SK-N-SH (cell line): ENCODE results near the gene LIME1. TPM values are rescaled to one million over a fixed set of nuclear protein-coding genes. Genes with fewer than 3 reads are reported as not detected.

Experiments used
- CTCF ChIA-PET: fragments of 300-600, 350-600 bp; formaldehyde crosslinking; extraction: SDS; loops from one replicate; lab custom pipeline; 2021; lab: Yijun Ruan, JAX
- POLR2A ChIA-PET: fragments of 350-600 bp; sonication (Branson Sonifier 250); formaldehyde crosslinking; extraction: SDS; loops from one replicate; lab custom pipeline; 2020; ENCODE audit warnings: antibody characterized with exemption, inconsistent platforms; lab: Yijun Ruan, JAX
- DNase-seq: peaks from one replicate; pipeline ENCODE4 v3.0.0; 2012
- H2AFZ ChIP-seq: fragments of 200-600 bp; sonication (generic); 2 replicates; pipeline ENCODE4 v1.8.1; 2016; ENCODE audit warnings: antibody characterized with exemption, mild to moderate bottlenecking, low read depth
- H3F3A ChIP-seq: fragments of 200-600 bp; sonication (generic); replicated peaks from 2 replicates; pipeline ENCODE3; 2016; ENCODE audit warnings: antibody characterized with exemption, mild to moderate bottlenecking; ENCODE audit not compliant: insufficient read depth
- H3K27ac ChIP-seq, 2 experiments: fragments of 200-500 bp in 1 of 2; fragments of 200-600 bp in 1 of 2; sonication (Bioruptor generic) in 1 of 2; sonication (generic), shearing (Covaris generic) in 1 of 2; 2 replicates each; pipeline versions ENCODE4 v1.5.1 to v1.6.1; 2014 to 2016; ENCODE audit warnings: low read depth in 2 of 2, inconsistent platforms in 1 of 2, low read length in 1 of 2, mild to moderate bottlenecking in 1 of 2, mixed read lengths in 1 of 2
- H3K27me3 ChIP-seq: fragments of 200-600 bp; sonication (generic), shearing (Covaris generic); 2 replicates; pipeline ENCODE4 v1.6.1; 2016; ENCODE audit warnings: mixed run types; ENCODE audit not compliant: insufficient read depth
- H3K36me3 ChIP-seq, 2 experiments: fragments of 200-500 bp in 1 of 2; fragments of 200-600 bp in 1 of 2; sonication (Bioruptor generic) in 1 of 2; sonication (generic) in 1 of 2; replicated peaks in 1 of 2; 2 replicates each; pipeline versions ENCODE3 to v1.5.1; 2014 to 2016; ENCODE audit warnings: low read length in 1 of 2, mild to moderate bottlenecking in 1 of 2; ENCODE audit not compliant: insufficient read depth in 2 of 2, control insufficient read depth in 1 of 2
- H3K4me1 ChIP-seq, 2 experiments: fragments of 200-500 bp in 1 of 2; fragments of 200-600 bp in 1 of 2; sonication (Bioruptor generic) in 1 of 2; sonication (generic), shearing (Covaris generic) in 1 of 2; 2 replicates each; pipeline versions ENCODE4 v1.5.1 to v1.6.1; 2014 to 2016; ENCODE audit warnings: low read depth in 1 of 2, low read length in 1 of 2, mixed run types in 1 of 2; ENCODE audit not compliant: insufficient read depth in 2 of 2, control insufficient read depth in 1 of 2
- H3K4me2 ChIP-seq: fragments of 200-600 bp; sonication (generic), shearing (Covaris generic); 2 replicates; pipeline ENCODE4 v1.6.1; 2017; ENCODE audit warnings: mixed run types
- H3K4me3 ChIP-seq, 2 experiments: fragments of 200-500 bp in 1 of 2; fragments of 200-600 bp in 1 of 2; sonication (Bioruptor generic) in 1 of 2; sonication (generic), shearing (Covaris generic) in 1 of 2; 2 replicates each; pipeline versions ENCODE4 v1.5.1 to v1.8.1; 2014 to 2016; ENCODE audit warnings: low read depth in 2 of 2, inconsistent platforms in 1 of 2, low read length in 1 of 2, mild to moderate bottlenecking in 1 of 2, mixed read lengths in 1 of 2, moderate library complexity in 1 of 2
- H3K79me2 ChIP-seq: fragments of 200-600 bp; sonication (generic); 2 replicates; pipeline ENCODE4 v1.8.1; 2017; ENCODE audit warnings: mild to moderate bottlenecking; ENCODE audit not compliant: insufficient read depth
- H3K9ac ChIP-seq: fragments of 200-600 bp; sonication (generic); 2 replicates; pipeline ENCODE4 v1.6.1; 2017; ENCODE audit warnings: mixed run types
- H3K9me2 ChIP-seq: fragments of 200-600 bp; sonication (generic); 2 replicates; pipeline ENCODE4 v1.6.1; 2017; ENCODE audit warnings: mixed run types
- H3K9me3 ChIP-seq: fragments of 200-600 bp; sonication (generic); 2 replicates; pipeline ENCODE4 v1.6.1; 2017; ENCODE audit warnings: mixed run types, mild to moderate bottlenecking, moderate library complexity
- H4K20me1 ChIP-seq: fragments of 200-600 bp; sonication (generic); 2 replicates; pipeline ENCODE4 v1.6.1; 2017; ENCODE audit warnings: mild to moderate bottlenecking, mixed run types; ENCODE audit not compliant: insufficient read depth
- ELF1 ChIP-seq: IDR thresholded peaks from 2 replicates; pipeline ENCODE4 v1.4.0; 2012
- FOSL2 ChIP-seq: IDR thresholded peaks from 2 replicates; pipeline ENCODE4 v1.4.0; 2012; ENCODE audit warnings: low read depth, mild to moderate bottlenecking, moderate library complexity, borderline replicate concordance
- FOXM1 ChIP-seq: IDR thresholded peaks from 2 replicates; pipeline ENCODE4 v1.4.0; 2012; ENCODE audit warnings: low read depth, mild to moderate bottlenecking
- GABPA ChIP-seq: IDR thresholded peaks from 2 replicates; pipeline ENCODE4 v1.4.0; 2012; ENCODE audit warnings: low read depth, mild to moderate bottlenecking
- MEF2A ChIP-seq: IDR thresholded peaks from 2 replicates; pipeline ENCODE4 v1.4.0; 2012; ENCODE audit warnings: low read depth, borderline replicate concordance
- MXI1 ChIP-seq: IDR thresholded peaks from 2 replicates; pipeline ENCODE4 v1.6.1; 2012; ENCODE audit warnings: mild to moderate bottlenecking, low read depth, low read length, improper control_type of control experiment
- NRF1 ChIP-seq: IDR thresholded peaks from 2 replicates; pipeline ENCODE4 v1.6.1; 2012; ENCODE audit warnings: low read depth, mild to moderate bottlenecking, low read length
- POLR2AphosphoS5 ChIP-seq: IDR thresholded peaks from 2 replicates; pipeline ENCODE4 v1.6.1; 2012; ENCODE audit warnings: low read depth, low read length
- RAD21 ChIP-seq: IDR thresholded peaks from 2 replicates; pipeline ENCODE4 v1.6.1; 2012; ENCODE audit warnings: mild to moderate bottlenecking, low read length
- RCOR1 ChIP-seq: fragments of 150-350 bp; IDR thresholded peaks from 2 replicates; pipeline ENCODE4 v1.6.1; 2017; ENCODE audit warnings: antibody characterized with exemption, low read length
- RXRA ChIP-seq: IDR thresholded peaks from 2 replicates; pipeline ENCODE4 v1.4.0; 2012; ENCODE audit warnings: low read depth, mild to moderate bottlenecking, borderline replicate concordance
- SMC3 ChIP-seq: IDR thresholded peaks from 2 replicates; pipeline ENCODE4 v1.6.1; 2012; ENCODE audit warnings: low read depth, low read length, improper control_type of control experiment
- TAF1 ChIP-seq: IDR thresholded peaks from 2 replicates; pipeline ENCODE4 v1.6.1; 2012; ENCODE audit warnings: low read depth, mild to moderate bottlenecking, low read length, moderate library complexity, borderline replicate concordance
- YY1 ChIP-seq: IDR thresholded peaks from 2 replicates; pipeline ENCODE4 v1.4.0; 2012; ENCODE audit warnings: low read depth, mild to moderate bottlenecking
- WGBS: methylation state at CpG from one replicate; pipeline ENCODE4 v1.1.6; 2017; ENCODE audit warnings: low lambda C conversion rate; 5-methylcytosine and 5-hydroxymethylcytosine counted together
- polyA plus RNA-seq, 3 experiments: library from polyadenylated mRNA; depleted of rRNA; stranded (reverse); fragments of >200 nt; gene quantifications; 2 replicates each; pipeline ENCODE4 v1.2.3, GENCODE V29; 2012
- TF ChIP-seq, protein P1 (sequence below): fragments of 150-350 bp; IDR thresholded peaks from 2 replicates; pipeline ENCODE4 v1.6.1; 2016; ENCODE audit warnings: mild to moderate bottlenecking, low read depth, low read length
- TF ChIP-seq, protein P2 (sequence below): fragments of 200-600 bp; sonication (generic); IDR thresholded peaks from 2 replicates; pipeline ENCODE4 v1.6.1; 2017; ENCODE audit warnings: antibody characterized with exemption, mild to moderate bottlenecking, moderate library complexity
- TF ChIP-seq, protein P3 (sequence below): IDR thresholded peaks from 2 replicates; pipeline ENCODE4 v1.6.1; 2012; ENCODE audit warnings: mild to moderate bottlenecking, low read depth, low read length, moderate library complexity
- TF ChIP-seq, protein P4 (sequence below): IDR thresholded peaks from 2 replicates; pipeline ENCODE4 v1.4.0; 2012; ENCODE audit warnings: low read depth, borderline replicate concordance
- TF ChIP-seq, protein P5 (sequence below): IDR thresholded peaks from 2 replicates; pipeline ENCODE4 v1.4.0; 2012; ENCODE audit warnings: low read depth

LIME1 gene
- polyA plus RNA-seq, 1 of the 3 experiments (the other 2 are of a cell fraction): 10.9 TPM

DNA sequence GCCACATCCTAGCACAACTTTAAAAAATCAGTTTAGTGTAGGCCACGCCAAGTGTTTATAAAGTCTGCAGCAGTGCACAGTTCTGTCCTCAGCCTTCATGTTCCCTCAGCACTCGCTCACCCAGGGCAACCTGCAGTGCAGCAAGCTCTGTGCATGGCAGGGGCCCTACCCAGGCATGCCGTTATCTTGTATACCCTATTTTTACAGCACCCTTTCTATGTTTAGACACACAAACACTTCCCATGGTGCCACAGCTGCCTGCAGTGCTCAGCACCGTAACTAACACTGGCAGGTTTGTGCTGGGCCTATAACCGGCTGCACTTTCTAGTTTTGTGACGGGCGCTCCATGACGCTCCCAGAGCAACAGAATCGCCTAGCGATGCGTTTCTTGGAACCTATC lies 50.8 kb downstream of the LIME1 start:
- 81% methylated on average over 10 of the region's 11 CpGs for WGBS
- DNase-seq: no peak
- no peaks in the 10 kb centered on the region for H3K27me3 ChIP-seq
- no peak overlapping the region for H2AFZ ChIP-seq
- TF ChIP-seq RAD21: no peak
- TF ChIP-seq GABPA: no peak
- no peak for TF ChIP-seq POLR2AphosphoS5
- TF ChIP-seq FOSL2: no peak
- TF ChIP-seq, protein P1, sequence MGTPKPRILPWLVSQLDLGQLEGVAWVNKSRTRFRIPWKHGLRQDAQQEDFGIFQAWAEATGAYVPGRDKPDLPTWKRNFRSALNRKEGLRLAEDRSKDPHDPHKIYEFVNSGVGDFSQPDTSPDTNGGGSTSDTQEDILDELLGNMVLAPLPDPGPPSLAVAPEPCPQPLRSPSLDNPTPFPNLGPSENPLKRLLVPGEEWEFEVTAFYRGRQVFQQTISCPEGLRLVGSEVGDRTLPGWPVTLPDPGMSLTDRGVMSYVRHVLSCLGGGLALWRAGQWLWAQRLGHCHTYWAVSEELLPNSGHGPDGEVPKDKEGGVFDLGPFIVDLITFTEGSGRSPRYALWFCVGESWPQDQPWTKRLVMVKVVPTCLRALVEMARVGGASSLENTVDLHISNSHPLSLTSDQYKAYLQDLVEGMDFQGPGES: no peak
- TF ChIP-seq, all 33 proteins: peak for 0
- H3K9me3 ChIP-seq: no peaks in the 10 kb centered on the region
- H3K4me2 ChIP-seq: no peak overlapping the region
- H4K20me1 ChIP-seq: no peaks in the 10 kb centered on the region
- H3K9me2 ChIP-seq: no peaks in the 10 kb centered on the region
- POLR2A ChIA-PET: no interaction called here
- CTCF ChIA-PET: interaction anchor here (1.3 to 5.6 kb wide), 13 partner anchors 8 to 187 kb away, joined by 3 to 103 read pairs (median 7); partner anchors contain the start of gene TPD52L2
- H3K79me2 ChIP-seq: no peaks in the 10 kb centered on the region
- H3F3A ChIP-seq: no peaks in the 10 kb centered on the region
- H3K9ac ChIP-seq: no peak overlapping the region
- H3K36me3 ChIP-seq: no peaks in the 10 kb centered on the region
- no peak overlapping the region for H3K27ac ChIP-seq
- H3K4me1 ChIP-seq: no peaks in the 10 kb centered on the region
- H3K4me3 ChIP-seq: no peak overlapping the region

DNA sequence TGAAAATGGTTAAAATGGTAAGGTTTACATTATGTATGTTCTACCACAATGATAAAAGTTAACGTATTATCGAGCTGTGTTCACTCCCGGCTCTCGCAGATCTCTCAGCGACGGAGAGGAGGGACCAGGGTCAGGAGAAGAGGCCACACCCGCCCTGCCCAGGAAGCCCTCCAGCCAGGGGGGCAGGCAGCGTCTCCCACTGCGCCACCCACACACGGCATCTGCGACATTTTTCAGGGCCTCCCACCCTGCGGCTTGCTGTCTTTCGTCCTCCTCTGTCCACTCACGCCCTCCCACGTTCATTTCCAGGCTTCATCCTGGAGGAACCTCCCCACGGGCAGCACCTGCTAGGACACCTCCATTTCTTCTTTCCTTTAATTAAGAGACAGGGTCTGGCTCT lies 51.3 kb downstream of the LIME1 start:
- Histone ChIP-seq H3K4me3 (no peak overlapping the region), H3F3A (no peaks in the 10 kb centered on the region), H3K36me3 (no peaks in the 10 kb centered on the region), H3K27me3 (no peaks in the 10 kb centered on the region), H2AFZ (no peak overlapping the region), H3K9ac (no peak overlapping the region), H3K4me2 (no peak overlapping the region), H4K20me1 (no peaks in the 10 kb centered on the region), H3K27ac (no peak overlapping the region), H3K9me3 (no peaks in the 10 kb centered on the region), H3K79me2 (no peaks in the 10 kb centered on the region), H3K4me1 (no peaks in the 10 kb centered on the region), H3K9me2 (no peaks in the 10 kb centered on the region)
- TF ChIP-seq GABPA: no peak
- TF ChIP-seq, protein P1: no peak
- TF ChIP-seq, protein P2, sequence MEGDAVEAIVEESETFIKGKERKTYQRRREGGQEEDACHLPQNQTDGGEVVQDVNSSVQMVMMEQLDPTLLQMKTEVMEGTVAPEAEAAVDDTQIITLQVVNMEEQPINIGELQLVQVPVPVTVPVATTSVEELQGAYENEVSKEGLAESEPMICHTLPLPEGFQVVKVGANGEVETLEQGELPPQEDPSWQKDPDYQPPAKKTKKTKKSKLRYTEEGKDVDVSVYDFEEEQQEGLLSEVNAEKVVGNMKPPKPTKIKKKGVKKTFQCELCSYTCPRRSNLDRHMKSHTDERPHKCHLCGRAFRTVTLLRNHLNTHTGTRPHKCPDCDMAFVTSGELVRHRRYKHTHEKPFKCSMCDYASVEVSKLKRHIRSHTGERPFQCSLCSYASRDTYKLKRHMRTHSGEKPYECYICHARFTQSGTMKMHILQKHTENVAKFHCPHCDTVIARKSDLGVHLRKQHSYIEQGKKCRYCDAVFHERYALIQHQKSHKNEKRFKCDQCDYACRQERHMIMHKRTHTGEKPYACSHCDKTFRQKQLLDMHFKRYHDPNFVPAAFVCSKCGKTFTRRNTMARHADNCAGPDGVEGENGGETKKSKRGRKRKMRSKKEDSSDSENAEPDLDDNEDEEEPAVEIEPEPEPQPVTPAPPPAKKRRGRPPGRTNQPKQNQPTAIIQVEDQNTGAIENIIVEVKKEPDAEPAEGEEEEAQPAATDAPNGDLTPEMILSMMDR: no peak
- TF ChIP-seq, protein P3, sequence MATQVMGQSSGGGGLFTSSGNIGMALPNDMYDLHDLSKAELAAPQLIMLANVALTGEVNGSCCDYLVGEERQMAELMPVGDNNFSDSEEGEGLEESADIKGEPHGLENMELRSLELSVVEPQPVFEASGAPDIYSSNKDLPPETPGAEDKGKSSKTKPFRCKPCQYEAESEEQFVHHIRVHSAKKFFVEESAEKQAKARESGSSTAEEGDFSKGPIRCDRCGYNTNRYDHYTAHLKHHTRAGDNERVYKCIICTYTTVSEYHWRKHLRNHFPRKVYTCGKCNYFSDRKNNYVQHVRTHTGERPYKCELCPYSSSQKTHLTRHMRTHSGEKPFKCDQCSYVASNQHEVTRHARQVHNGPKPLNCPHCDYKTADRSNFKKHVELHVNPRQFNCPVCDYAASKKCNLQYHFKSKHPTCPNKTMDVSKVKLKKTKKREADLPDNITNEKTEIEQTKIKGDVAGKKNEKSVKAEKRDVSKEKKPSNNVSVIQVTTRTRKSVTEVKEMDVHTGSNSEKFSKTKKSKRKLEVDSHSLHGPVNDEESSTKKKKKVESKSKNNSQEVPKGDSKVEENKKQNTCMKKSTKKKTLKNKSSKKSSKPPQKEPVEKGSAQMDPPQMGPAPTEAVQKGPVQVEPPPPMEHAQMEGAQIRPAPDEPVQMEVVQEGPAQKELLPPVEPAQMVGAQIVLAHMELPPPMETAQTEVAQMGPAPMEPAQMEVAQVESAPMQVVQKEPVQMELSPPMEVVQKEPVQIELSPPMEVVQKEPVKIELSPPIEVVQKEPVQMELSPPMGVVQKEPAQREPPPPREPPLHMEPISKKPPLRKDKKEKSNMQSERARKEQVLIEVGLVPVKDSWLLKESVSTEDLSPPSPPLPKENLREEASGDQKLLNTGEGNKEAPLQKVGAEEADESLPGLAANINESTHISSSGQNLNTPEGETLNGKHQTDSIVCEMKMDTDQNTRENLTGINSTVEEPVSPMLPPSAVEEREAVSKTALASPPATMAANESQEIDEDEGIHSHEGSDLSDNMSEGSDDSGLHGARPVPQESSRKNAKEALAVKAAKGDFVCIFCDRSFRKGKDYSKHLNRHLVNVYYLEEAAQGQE: no peak
- no peak for TF ChIP-seq FOSL2
- TF ChIP-seq, protein P4, sequence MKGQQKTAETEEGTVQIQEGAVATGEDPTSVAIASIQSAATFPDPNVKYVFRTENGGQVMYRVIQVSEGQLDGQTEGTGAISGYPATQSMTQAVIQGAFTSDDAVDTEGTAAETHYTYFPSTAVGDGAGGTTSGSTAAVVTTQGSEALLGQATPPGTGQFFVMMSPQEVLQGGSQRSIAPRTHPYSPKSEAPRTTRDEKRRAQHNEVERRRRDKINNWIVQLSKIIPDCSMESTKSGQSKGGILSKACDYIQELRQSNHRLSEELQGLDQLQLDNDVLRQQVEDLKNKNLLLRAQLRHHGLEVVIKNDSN: no peak
- no peak for TF ChIP-seq ELF1
- TF ChIP-seq RXRA: no peak
- TF ChIP-seq RAD21: no peak
- no peak for TF ChIP-seq FOXM1
- TF ChIP-seq NRF1: no peak
- no peak for TF ChIP-seq TAF1
- TF ChIP-seq SMC3: no peak
- TF ChIP-seq MEF2A: no peak
- TF ChIP-seq RCOR1: no peak
- TF ChIP-seq YY1: no peak
- TF ChIP-seq MXI1: no peak
- TF ChIP-seq, protein P5, sequence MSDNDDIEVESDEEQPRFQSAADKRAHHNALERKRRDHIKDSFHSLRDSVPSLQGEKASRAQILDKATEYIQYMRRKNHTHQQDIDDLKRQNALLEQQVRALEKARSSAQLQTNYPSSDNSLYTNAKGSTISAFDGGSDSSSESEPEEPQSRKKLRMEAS: no peak
- no peak for DNase-seq
- ChIA-PET POLR2A (no interaction called here), CTCF (interaction anchor here (1.3 to 5.6 kb wide), 8 partner anchors 8 to 187 kb away, joined by 3 to 103 read pairs (median 8); partner anchors contain the start of gene TPD52L2)
- WGBS: 85% methylated on average over 16 of the region's 16 CpGs
